Activated naive CD4-positive, alpha-beta T cell treated with anti-CD3 and anti-CD28 coated beads, Interleukin-2, amount 50 U/mL, for 24 hours (primary cell): Measurements from ENCODE around the gene SLC7A4.

ENCODE experiments used
- H3K27ac Mint-ChIP-seq: one replicate; pipeline ENCODE4 v1.8.0; 2021; ENCODE audit warnings: mild to moderate bottlenecking, mixed read lengths
- H3K27me3 Mint-ChIP-seq: one replicate; pipeline ENCODE4 v1.8.0; 2021; ENCODE audit warnings: mixed read lengths
- H3K36me3 Mint-ChIP-seq: one replicate; pipeline ENCODE4 v1.8.0; 2021; ENCODE audit warnings: mixed read lengths
- H3K4me1 Mint-ChIP-seq: one replicate; pipeline ENCODE4 v1.8.0; 2021; ENCODE audit warnings: mixed read lengths
- H3K4me3 Mint-ChIP-seq: one replicate; pipeline ENCODE4 v1.8.0; 2021; ENCODE audit warnings: mild to moderate bottlenecking, mixed read lengths
- H3K9me3 Mint-ChIP-seq: one replicate; pipeline ENCODE4 v1.8.0; 2021; ENCODE audit warnings: mixed read lengths

Gene SLC7A4

GRCh38 chr22:21000207-21000986 is 32.0 kb downstream of the SLC7A4 start:
- H3K27me3 Mint-ChIP-seq: no peaks in the 10 kb centered on the region
- no peaks in the 10 kb centered on the region for H3K9me3 Mint-ChIP-seq
- H3K4me1 Mint-ChIP-seq: peaks cover 42% of the 10 kb centered on the region
- peak overlapping the region; percentile 96 for H3K4me3 Mint-ChIP-seq
- peak overlapping the region; percentile 98 for H3K27ac Mint-ChIP-seq
- H3K36me3 Mint-ChIP-seq: peaks cover 2% of the 10 kb centered on the region

GRCh38 chr22:20999350-21000206 is 32.8 kb downstream of the SLC7A4 start:
- Mint-ChIP-seq H3K36me3 (peaks cover 2% of the 10 kb centered on the region), H3K9me3 (no peaks in the 10 kb centered on the region), H3K27ac (peak overlapping the region; percentile 98)

GRCh38 chr22:20998411-20999336 is 33.7 kb downstream of the SLC7A4 start:
- no peak overlapping the region for H3K4me3 Mint-ChIP-seq
- no peaks in the 10 kb centered on the region for H3K9me3 Mint-ChIP-seq
- peaks cover 2% of the 10 kb centered on the region for H3K36me3 Mint-ChIP-seq
- H3K27me3 Mint-ChIP-seq: no peaks in the 10 kb centered on the region
- peak overlapping the region; percentile 8 for H3K27ac Mint-ChIP-seq
- peaks cover 40% of the 10 kb centered on the region for H3K4me1 Mint-ChIP-seq

More at GRCh38 chr22:20999350-21000206, 32.8 kb downstream of the SLC7A4 start:
- H3K4me1 Mint-ChIP-seq: peaks cover 42% of the 10 kb centered on the region
- peak overlapping the region; percentile 96 for H3K4me3 Mint-ChIP-seq
- no peaks in the 10 kb centered on the region for H3K27me3 Mint-ChIP-seq

DNA sequence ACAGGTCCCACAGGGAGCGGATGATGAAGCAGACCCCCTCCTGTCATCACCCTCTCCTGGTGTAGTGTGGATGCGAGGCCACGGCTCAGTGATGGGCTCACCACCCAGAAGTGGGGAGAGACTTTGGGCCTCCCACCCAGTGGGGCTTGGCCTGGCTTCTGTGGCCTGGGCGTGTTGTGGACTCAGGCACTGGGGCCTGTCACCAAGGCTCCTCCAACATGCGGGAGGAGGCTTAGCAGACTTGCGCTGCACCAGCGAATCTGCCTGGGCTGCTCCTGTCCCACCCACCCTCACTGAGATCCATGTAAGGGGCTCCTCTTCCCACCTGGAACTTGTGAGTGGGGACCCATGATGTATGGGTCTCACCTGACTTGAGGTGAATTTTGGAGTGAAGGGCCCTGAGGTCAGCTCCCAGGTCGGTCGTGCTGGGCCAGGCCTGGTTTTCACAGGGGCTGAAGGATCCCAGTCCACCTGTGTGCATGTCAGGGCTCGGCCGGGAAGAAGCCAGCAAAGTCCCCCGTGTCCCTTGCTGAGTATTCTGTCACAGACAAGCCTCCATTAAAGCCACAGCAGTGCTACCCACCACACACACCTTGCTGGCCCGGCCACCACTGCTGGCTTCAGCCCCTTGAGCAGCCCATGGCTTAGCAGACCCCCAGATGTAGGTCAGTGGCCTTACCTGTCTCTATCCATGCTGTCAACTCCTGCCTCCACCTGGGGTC is 34.7 kb downstream of the SLC7A4 start:
- peak overlapping the region; percentile 8 for H3K27ac Mint-ChIP-seq

GRCh38 chr22:20996598-20997535 is 35.5 kb downstream of the SLC7A4 start:
- H3K4me1 Mint-ChIP-seq: peaks cover 29% of the 10 kb centered on the region
- peaks cover 2% of the 10 kb centered on the region for H3K36me3 Mint-ChIP-seq
- H3K9me3 Mint-ChIP-seq: no peaks in the 10 kb centered on the region
- no peaks in the 10 kb centered on the region for H3K27me3 Mint-ChIP-seq
- no peak overlapping the region for H3K4me3 Mint-ChIP-seq
- no peak overlapping the region for H3K27ac Mint-ChIP-seq

More for the DNA sequence above, 34.7 kb downstream of the SLC7A4 start:
- H3K4me3 Mint-ChIP-seq: no peak overlapping the region
- H3K9me3 Mint-ChIP-seq: no peaks in the 10 kb centered on the region
- no peaks in the 10 kb centered on the region for H3K27me3 Mint-ChIP-seq
- H3K36me3 Mint-ChIP-seq: peaks cover 2% of the 10 kb centered on the region
- peaks cover 30% of the 10 kb centered on the region for H3K4me1 Mint-ChIP-seq

DNA sequence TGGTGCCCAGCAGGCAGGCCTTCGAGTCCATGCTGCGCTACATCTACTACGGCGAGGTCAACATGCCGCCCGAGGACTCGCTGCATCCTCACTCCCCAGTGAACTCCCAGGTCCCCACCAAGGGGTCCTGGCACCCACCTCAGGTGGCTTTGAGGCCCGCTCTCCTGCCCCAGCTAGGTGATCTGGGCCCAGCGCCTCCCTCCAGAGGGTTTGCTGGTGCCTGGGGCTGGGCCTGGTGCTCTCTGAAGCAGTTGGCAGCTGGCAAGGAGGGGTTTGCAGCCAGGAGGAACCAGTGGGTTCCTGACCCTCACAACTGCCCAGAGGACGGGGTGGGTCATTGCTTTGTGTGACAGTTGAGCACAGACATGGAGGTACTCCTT is 36.3 kb downstream of the SLC7A4 start:
- Mint-ChIP-seq H3K4me1 (peaks cover 22% of the 10 kb centered on the region), H3K36me3 (no peaks in the 10 kb centered on the region), H3K27me3 (no peaks in the 10 kb centered on the region), H3K9me3 (no peaks in the 10 kb centered on the region), H3K27ac (no peak overlapping the region), H3K4me3 (no peak overlapping the region)

DNA sequence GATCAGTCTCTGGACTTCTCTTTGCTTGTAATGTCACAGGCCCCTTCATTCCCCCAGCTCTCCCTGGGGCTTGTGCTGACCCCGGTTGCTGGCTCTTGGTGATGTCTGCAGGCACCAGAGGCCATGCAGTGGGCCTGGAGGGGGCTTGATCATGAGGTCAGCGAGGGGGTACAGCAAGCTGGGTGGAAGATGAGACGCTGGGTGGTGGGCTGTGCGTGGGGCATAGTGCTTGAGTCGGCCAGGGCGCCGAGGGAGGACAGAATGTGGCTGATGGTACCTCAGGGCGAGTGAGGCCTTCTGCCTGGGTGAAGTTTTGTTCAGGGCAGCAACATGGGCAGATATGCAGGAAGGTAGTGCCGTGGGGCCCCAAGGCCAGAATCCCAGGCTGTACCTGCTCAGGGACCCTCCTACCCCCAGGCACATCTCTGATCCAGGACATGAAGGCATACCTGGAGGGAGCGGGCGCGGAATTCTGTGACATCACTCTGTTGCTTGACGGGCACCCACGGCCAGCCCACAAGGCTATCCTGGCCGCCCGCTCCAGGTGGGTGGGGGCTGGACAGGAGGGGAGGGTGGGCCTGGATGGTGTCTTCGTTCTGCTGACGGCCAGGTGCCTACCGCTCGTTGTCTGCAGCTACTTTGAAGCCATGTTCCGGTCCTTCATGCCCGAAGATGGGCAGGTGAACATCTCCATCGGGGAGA is 36.9 kb downstream of the SLC7A4 start:
- no peaks in the 10 kb centered on the region for H3K36me3 Mint-ChIP-seq
- no peaks in the 10 kb centered on the region for H3K9me3 Mint-ChIP-seq
- no peaks in the 10 kb centered on the region for H3K27me3 Mint-ChIP-seq
- H3K4me3 Mint-ChIP-seq: no peak overlapping the region
- no peak overlapping the region for H3K27ac Mint-ChIP-seq
- H3K4me1 Mint-ChIP-seq: peaks cover 19% of the 10 kb centered on the region

DNA sequence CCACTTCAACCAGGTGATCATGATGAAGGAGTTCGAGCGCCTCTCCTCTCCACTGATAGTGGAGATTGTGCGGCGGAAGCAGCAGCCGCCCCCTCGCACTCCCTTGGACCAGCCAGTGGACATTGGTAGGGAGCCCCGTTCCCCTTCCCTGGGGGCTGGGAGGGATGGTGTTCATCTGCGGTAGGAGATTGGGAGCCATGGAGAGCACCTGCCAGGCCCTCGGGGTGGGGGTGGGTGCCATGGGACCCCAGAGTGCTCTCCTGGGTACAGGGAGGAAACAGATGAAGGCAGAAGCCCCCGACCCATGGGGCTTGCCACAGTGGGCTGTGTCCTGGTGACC is 37.5 kb downstream of the SLC7A4 start:
- Mint-ChIP-seq H3K4me3 (no peak overlapping the region), H3K36me3 (no peaks in the 10 kb centered on the region), H3K27ac (no peak overlapping the region), H3K4me1 (peaks cover 17% of the 10 kb centered on the region), H3K27me3 (no peaks in the 10 kb centered on the region), H3K9me3 (no peaks in the 10 kb centered on the region)

DNA sequence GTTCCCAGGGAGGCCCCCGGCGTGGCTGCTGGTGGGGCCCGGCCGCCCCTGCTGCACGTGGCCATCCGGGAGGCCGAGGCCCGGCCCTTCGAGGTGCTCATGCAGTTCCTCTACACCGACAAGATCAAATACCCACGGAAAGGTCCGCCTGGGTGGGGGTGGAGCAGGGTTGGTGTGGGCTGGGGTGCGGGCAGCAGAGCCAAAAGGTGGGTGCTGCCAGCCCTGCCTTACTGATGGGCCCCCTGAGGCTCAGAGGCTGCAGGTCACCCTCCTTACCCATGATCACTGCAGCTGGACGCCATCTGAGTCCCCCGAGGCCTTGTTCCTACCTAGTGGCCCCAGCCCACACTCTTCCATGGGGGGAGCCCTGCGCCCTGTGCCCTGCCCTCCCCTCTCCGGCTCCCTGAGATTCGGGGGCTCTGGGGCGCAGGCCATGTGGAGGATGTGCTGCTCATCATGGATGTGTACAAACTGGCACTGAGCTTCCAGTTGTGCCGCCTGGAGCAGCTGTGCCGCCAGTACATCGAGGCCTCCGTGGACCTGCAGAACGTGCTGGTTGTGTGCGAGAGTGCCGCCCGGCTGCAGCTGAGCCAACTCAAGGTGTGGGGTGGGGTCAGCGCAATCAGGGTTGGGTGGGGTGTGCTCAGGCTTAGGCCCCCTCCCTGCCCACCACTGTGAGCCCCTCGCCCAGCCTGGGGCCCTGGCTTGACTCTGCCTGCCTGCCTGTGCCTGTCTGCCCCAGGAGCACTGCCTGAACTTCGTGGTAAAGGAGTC is 38.0 kb downstream of the SLC7A4 start:
- no peak overlapping the region for H3K4me3 Mint-ChIP-seq
- no peak overlapping the region for H3K27ac Mint-ChIP-seq

DNA sequence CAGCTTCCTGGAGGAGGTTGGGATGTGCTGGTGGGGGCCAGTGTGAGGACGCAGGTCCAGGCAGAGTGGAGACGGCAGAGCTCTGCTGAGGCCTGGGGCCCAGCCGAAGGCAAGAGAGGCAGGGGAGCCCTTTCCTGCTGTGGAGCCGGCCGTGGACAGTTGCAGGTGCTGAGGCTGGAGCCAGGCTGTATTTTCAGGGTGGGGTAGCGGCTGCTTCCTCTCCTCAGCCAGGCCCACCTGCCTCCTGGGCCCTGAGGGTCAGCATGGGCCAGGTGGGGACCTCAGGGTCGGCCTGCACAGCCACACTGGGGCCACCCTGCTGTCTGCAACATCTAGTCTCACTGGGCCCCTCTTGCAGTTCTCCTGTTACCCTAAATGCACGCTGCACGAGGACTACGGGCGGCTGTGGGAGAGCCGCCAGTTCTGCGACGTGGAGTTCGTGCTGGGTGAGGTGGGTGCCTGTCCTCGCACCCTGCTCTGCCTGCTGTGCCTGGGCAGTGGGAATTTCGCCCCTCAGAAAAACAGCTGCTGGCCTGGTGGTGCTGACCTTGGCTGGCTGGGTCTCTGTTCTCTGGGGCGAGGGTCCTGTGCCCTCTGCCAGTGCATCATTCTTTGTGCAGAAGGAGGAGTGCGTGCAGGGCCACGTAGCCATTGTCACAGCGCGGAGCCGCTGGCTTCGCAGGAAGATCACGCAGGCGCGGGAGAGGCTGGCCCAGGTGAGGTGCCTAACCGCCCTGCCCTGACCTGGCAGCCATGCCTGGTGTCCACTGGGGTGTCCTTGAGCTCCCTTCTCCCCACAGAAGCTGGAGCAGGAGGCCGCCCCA is 38.8 kb downstream of the SLC7A4 start:
- H3K4me3 Mint-ChIP-seq: no peak overlapping the region
- H3K27me3 Mint-ChIP-seq: no peaks in the 10 kb centered on the region
- H3K9me3 Mint-ChIP-seq: no peaks in the 10 kb centered on the region
- no peaks in the 10 kb centered on the region for H3K36me3 Mint-ChIP-seq
- no peak overlapping the region for H3K27ac Mint-ChIP-seq
- H3K4me1 Mint-ChIP-seq: peaks cover 7% of the 10 kb centered on the region

More for the DNA sequence above, 38.0 kb downstream of the SLC7A4 start:
- Mint-ChIP-seq H3K9me3 (no peaks in the 10 kb centered on the region), H3K36me3 (no peaks in the 10 kb centered on the region), H3K27me3 (no peaks in the 10 kb centered on the region), H3K4me1 (peaks cover 14% of the 10 kb centered on the region)

DNA sequence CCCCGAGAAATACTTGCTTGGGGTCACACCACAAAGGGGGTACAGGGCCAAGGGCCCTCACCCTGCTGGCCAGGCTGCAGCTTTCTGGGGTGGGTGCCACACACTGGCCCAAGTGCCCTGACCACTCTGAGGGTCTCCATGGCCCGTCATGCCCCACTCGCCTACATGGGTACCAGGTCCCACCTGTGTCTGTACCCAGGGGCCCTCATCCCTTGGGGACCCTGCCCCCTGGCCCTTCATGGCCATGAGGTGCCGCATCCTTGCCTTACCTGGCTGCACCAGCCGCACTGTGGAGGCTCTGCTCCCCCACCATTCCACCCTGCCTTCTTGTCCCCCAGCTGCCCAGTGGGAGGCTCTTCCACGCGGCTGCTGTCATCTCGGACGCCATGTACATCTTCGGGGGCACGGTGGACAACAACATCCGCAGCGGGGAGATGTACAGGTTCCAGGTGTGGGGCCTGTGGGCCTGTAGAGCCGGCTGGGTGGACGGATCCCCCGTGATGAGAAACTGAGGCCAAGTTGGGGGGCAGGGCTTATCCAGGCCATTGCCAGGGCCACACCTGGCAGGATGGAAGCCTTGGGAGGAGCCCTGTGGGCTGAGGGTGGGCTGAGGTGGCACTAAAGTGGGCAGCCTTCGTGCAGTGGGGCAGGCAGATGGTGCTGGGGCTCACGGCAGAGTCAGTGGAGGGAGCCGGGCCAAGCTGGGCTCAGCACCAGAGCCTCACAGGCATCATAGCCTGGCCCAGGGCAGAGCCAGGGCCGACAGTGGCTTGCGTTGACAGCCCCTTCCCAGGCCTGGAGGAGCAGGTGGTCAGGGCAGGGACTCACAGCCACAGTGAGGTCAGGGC is 39.7 kb downstream of the SLC7A4 start:
- Mint-ChIP-seq H3K4me1 (peaks cover 4% of the 10 kb centered on the region), H3K36me3 (no peaks in the 10 kb centered on the region), H3K9me3 (no peaks in the 10 kb centered on the region), H3K4me3 (no peak overlapping the region), H3K27me3 (no peaks in the 10 kb centered on the region), H3K27ac (peak overlapping the region; percentile 51)

DNA sequence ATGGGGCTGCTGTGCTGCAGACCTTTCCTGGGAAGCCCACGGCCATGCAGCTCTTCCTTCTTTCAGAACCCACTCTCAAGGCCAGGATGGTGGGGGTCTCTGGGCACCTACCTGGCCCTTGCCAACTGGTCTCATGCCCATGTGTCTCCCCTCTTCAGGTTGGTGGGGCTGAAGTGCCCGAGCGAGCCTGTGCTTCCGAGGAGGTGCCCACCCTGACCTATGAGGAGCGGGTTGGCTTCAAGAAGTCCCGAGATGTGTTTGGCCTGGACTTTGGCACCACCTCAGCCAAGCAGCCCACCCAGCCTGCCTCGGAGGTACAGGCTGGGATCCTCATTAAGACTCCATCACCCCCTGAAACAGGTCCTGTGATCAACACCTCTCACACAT is 40.3 kb downstream of the SLC7A4 start:
- Mint-ChIP-seq H3K4me3 (no peak overlapping the region), H3K27ac (no peak overlapping the region), H3K9me3 (no peaks in the 10 kb centered on the region), H3K4me1 (peaks cover 4% of the 10 kb centered on the region), H3K27me3 (no peaks in the 10 kb centered on the region), H3K36me3 (no peaks in the 10 kb centered on the region)
